Activated CD8-positive, alpha-beta memory T cell treated with anti-CD3 and anti-CD28 coated beads for 24 hours (primary cell): Measurements from ENCODE around the gene DAGLA.

Experiments
- DNase-seq: peaks from one replicate; pipeline ENCODE4 v3.0.0-alpha.2; 2020

The DAGLA gene

DNA sequence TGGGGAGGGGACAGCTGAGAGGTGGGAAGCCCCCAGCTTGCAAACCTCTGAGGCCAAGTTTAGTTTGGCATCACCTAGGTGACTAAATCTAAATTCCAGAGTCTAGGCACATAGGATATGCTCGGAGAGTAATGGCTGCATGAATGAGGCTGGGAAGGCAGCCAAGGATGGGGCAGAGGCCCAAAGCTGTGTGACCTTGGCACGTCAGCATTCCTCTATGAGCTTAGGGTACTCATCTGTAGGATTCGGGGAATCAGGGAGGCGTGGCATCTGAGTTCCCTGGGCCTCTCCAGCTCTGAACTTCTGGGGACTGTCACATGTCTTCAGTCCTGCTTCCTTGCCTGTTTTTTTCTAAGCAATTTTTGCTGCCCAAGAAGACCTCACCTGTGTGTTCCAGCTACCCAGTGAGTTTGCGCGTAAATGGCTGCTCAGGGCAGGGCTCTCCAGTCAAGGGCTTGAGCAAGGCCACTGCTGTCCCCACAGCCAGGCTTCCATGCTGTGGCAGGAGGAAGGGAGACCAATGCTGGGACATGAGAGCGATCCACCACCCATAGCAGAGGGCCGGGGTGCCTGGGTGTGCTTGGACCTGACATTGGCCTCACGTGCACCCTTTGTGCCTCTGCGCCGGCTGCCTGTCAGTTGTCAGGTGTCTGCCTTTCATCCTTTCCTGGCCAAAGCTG lies 13.9 kb downstream of the DAGLA start:
- DNase-seq, result no peak

DNA sequence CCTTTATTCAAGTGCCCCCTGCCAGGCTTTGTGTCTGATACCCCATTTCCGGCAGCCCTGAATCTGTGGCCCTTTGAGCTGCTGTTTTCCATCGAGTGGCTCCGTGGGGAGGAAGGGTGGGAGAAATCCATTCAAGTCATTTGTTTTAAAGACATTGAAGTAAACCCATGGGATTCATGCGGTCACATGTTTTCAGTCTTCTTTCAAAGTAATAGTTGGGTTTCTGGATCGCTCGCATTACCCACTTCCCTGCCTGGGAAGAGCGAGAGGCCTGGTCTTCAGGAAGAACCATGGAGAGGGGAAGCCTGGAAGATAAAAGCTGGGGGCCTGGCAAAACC lies 14.4 kb downstream of the DAGLA start:
- no peak for DNase-seq

GRCh38 chr11:61694946-61695706 lies 14.9 kb downstream of the DAGLA start:
- DNase-seq, result no peak

DNA sequence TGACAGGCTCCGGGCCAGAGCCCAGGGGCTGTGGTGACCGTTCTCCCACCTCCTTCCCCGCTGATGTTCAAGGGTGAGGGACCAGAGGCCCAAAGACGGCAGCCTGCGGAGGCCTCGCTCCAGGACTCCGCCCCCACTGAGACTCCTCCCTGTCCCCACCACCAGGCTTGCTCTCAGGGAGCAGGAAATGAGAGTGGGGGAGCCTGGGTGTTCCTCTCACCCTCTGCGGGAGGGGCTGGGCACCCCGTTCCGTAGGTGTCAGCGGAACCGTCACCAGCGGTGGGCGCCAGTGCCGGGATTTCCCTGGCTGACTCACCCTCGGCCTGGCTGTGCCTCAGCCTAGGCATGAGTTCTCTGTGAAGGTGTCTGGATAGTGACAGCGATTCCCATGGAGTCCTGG lies 15.7 kb downstream of the DAGLA start:
- peak; percentile 93 for DNase-seq

DNA sequence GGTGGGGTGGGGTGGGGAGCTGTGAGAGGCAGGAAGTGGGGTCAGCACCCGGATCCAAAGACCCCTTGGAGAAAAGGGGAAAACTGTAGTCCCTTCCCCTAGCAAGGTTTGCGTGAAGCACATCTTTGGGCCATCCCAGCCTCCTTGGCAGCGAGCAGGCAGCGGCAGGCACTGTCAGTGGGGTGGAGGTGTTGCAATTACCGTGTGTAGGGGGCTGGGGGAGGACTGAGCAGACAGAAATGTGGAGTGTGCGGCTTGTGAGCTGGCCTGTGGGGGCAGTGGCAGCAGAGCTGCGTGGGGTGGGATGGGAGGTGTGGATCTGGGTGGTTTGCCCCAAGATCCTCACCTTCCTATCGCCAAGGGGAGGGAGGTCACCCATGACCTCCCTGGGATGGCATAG lies 16.4 kb downstream of the DAGLA start:
- no peak for DNase-seq

DNA sequence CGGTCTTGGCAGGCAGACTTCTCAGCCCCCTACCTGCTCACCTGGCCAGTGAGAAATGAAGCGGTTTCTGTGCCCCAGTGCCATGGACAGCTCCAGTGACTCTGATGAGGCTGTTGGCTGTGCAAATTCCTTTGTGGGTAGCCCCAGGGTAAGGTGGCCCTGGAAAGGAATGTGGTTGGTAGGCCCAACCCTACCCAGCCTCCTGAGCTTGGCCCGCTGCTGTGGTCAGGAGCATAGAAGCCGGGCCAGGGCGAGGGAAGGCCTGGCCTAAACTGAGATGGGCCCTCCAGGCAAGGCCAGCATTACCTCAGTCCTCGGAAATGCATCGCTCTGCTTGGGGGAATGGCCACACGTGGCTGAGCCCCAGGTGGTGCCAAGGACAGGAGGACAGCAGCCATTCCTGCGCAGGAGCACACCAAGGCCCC lies 16.9 kb downstream of the DAGLA start:
- no peak for DNase-seq

- DNase-seq, result no peak
Measured at GRCh38 chr11:61697764-61698163, 17.6 kb downstream of the DAGLA start.

DNA sequence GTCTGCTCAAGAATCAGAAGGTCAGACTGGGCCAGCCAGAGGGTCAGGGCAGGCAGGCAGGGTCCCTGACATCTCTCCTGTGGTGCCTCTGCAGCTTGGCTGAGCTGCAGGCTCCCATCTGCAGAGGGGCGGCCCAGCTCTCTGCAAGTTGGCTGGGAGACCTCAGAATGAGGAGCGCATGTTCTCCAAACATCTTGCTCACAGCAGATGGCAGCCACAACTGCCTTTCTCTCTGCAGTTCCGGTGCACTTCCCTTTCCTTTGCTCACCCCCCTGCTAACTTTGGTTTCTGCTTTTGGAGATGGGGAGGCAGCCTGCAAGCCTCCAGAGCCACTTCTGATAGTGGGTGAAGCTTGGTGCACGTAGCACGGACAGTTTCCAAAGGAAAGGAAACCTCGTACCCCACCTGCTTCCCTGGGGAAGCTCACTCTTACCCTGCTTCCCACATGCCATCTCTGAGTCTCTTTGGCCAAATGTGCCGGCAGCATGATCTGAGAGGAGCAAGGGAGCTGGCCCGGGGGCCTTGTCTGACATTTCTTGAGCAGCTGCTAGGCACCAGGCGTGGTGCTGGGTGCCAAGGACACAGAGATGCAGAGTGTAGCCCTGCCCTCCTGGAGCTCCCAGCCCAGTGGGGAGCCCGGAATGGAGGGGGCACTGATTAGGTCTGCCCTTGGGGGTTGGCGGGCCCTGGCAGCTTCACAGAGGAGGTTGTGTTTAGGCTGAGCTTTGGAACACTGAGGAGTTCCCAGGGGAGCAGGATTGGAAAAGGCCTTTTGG lies 18.2 kb downstream of the DAGLA start:
- no peak for DNase-seq

DNA sequence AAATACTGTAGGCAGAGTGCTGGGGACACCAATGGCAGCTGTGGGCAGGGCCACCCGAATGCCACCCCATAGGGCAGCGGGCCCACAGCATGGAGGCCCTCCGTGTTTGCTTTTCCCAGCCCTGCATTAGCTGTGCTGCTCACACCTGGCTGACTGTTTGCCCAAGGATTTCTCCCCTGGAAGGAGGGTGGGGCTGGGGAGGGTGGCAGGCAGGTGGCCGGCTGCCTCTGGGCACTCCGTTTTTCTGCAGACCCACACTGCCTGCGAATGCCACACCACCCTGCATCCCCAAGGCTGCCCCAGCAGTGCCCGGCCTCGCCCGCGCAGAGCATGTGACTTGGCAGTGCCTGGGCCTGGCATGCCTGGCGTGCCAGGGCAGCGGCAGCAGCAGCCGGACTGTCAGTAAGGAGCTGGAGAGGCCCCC lies 19.6 kb downstream of the DAGLA start:
- DNase-seq, result no peak

GRCh38 chr11:61700212-61700611 lies 20.0 kb downstream of the DAGLA start:
- DNase-seq, result no peak

DNA sequence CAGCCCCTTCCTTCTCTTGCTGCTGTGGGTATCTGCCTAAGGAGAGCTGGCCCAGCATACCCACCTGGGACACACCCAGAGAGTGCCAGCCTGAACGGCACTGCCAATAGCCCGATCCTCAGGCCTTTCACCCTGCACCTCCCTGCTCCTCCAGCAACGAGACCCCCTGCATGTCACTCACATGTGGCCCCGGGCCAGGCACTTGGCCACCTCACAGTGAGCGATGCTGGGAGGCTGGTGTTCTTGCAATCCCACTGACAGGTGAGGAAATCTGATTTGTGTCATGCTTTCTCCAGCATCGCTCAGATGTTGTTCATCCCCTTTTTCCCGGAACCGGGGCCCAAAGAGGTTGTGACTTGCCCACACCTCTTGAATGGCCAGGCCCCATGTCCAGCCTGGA lies 20.5 kb downstream of the DAGLA start:
- no peak for DNase-seq

DNA sequence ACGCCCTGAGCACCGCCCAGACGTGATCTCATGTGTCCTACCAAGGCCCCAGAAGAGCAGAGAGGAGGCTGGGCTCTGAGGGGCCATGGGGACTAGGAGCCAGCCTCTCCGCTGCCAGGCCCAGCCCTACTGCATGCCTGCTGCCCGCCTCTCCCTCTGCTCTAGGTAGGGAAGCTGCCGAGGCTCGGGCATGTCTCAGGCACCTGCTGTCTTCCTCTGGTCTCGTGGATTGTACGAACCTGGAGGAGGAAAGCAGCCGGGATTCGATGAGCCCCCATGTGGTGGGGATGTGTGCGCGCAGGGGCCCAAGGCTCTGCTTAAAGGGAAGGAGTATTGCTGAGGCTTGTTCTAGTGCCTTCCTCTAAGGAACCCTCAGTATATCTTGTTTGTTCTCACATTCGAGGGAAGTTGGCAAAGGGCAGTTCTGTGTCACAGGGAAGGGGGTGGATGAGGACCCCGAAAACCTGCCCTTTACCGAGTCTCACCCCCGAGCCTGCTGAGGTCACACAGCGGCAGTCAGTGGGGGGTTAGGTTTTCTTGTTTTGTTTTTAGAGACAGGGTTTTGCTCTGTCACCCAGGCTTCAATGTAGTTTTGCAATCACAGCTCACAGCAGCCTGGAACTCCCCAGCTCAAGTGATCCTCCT lies 21.2 kb downstream of the DAGLA start:
- no peak for DNase-seq

- DNase-seq, result no peak
Measured at GRCh38 chr11:61702701-61703312, 22.6 kb downstream of the DAGLA start.

DNA sequence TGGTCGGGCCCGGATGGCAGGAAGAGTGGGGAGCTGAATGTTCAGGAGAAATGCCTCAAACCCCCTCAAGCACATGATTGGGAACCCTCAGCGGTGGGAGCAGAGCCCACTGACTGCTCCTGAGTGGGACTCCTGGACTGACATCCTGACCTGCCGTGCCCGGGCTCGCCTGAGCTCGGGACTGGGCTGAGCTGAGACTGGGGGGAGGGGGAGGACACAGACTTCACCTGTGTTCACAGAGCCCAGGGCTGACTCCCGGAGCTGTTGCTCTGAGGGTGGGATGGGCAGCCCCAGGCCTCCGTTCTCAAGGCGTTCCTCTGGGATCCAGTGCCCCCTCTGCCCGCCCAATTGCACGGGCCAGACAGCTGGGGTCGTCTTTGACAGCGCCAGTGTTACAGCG lies 24.6 kb downstream of the DAGLA start:
- no peak for DNase-seq

DNA sequence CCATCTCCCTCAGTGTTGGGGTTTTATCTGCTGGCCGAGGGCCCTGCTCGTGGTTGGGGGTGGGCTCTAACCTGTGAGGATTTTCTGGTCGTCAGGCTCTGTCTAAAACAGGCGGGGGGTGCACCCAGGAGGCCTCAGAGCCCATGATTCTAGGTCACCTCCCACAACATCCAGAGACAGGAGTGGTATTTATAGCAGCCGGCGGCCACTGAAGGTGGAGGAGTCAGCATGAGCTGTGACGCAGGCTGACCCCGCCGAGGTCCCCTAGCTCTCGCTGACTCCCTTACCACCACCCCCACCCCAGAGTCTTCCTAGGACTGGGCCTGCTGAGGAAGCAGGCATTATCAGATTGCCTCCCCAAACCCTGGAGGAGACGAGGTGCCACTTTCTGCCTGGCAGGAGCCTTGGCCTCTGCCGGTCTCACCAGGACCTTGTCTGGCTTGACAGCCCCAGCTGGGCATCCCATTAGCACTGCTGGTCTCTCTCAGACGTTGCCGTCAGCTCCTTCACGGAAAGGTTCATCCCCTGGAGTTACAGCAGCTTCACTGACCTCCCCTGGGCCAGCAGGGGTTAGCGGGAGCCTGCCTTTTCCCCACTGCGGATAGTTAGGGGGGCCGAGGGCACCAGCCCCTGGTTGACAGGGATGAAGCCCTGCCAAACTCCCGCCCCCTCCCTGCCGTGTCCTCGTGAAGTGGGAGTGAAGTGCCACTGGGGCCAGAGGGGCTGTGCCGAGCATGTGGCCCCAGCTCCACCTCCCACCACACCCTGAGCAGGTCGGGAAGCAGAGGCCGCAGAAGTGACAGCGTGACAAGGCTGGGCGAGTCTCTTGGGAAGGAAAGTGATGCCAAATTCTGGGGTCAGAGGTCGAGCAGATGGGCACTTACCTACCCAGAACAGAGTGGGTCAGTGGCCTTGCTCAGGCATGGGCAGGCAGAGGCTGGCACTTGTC lies 26.5 kb downstream of the DAGLA start:
- no peak for DNase-seq

GRCh38 chr11:61707574-61707973 lies 27.4 kb downstream of the DAGLA start:
- DNase-seq, result no peak

DNA sequence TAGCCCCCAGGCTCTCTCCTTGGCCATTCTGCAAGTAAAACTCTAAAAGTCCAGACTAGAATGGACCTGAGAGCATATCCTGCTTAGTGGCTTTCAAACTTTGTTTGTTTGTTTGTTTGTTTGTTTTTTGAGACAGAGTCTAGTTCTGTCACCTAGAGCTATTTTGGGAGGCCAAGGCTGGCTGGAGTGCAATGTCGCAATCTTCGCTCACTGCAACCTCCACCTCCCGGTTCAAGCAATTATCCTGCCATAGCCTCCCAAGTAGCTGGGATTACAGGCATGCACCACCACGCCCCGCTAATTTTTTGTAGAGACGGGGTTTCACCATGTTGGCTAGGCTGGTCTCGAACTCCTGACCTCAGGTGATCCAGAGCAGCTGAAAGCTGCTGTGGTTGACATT lies 28.9 kb downstream of the DAGLA start:
- no peak for DNase-seq

GRCh38 chr11:61709572-61709971 lies 29.4 kb downstream of the DAGLA start:
- DNase-seq, result no peak

- no peak for DNase-seq
Measured at GRCh38 chr11:61710019-61710418, 29.8 kb downstream of the DAGLA start.

- DNase-seq, result no peak
Measured at GRCh38 chr11:61711037-61711436, 30.8 kb downstream of the DAGLA start.

- DNase-seq, result no peak
Measured at GRCh38 chr11:61711498-61711897, 31.3 kb downstream of the DAGLA start.

DNA sequence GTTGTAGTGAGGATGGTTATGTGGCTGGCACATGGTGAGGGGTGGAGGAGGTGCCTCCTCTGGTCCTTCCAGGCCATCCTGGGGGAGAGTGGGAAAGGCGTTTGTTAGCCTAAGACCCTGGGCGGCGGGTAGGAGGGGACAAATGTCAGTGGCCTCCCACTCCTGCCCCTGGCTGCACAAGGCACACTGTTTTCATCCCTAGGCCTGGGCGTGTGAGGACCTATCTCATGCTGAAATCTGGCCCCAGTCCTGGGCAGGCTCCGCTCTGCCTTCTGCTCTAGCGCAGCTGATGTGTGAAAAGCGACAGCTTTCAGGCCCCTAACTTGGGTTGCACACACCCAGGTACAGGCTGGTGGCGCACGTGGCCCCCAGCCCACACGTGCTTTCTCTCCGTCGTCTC lies 32.1 kb downstream of the DAGLA start:
- no peak for DNase-seq
